Activated naive CD8-positive, alpha-beta T cell treated with anti-CD3 and anti-CD28 coated beads, Interleukin-2, amount 50 U/mL, for 16 hours (primary cell): Measurements from ENCODE around the gene SLC6A20.

Experiments used
- DNase-seq: peaks from one replicate; pipeline ENCODE4 v3.0.0-alpha.2; 2020; ENCODE audit warnings: low read depth, low spot score

The SLC6A20 gene

GRCh38 chr3:45795882-45796765, at the start of gene SLC6A20:
Gene SLC6A20 (minus strand): TSS chr3:45796536. CDS start chr3:45796419, 117 bp downstream.
- no peak for DNase-seq

GRCh38 chr3:45844616-45845015, 48.3 kb upstream of the SLC6A20 start:
- no peak for DNase-seq

GRCh38 chr3:45842851-45843625, 46.7 kb upstream of the SLC6A20 start:
- no peak for DNase-seq

GRCh38 chr3:45841757-45842491, 45.6 kb upstream of the SLC6A20 start, which contains the start of gene LZTFL1:
Gene LZTFL1 (minus strand): TSS chr3:45842119. CDS start chr3:45841991, 128 bp downstream.
- peak; percentile 78 for DNase-seq

- no peak for DNase-seq
These were observed 45.1 kb upstream of the SLC6A20 start for GRCh38 chr3:45841420-45841756.

GRCh38 chr3:45838466-45838865, 42.1 kb upstream of the SLC6A20 start:
- DNase-seq, result no peak

GRCh38 chr3:45832699-45833098, 36.4 kb upstream of the SLC6A20 start:
- no peak for DNase-seq

GRCh38 chr3:45830121-45830520, 33.8 kb upstream of the SLC6A20 start:
- no peak for DNase-seq

GRCh38 chr3:45826908-45827307, 30.6 kb upstream of the SLC6A20 start:
- no peak for DNase-seq

- DNase-seq, result no peak
These were observed 30.0 kb upstream of the SLC6A20 start for GRCh38 chr3:45826321-45826720.

GRCh38 chr3:45821127-45821526, 24.8 kb upstream of the SLC6A20 start:
- no peak for DNase-seq

GRCh38 chr3:45819543-45819942, 23.2 kb upstream of the SLC6A20 start:
- DNase-seq, result no peak

- no peak for DNase-seq
These were observed 21.6 kb upstream of the SLC6A20 start for GRCh38 chr3:45817831-45818522.

- no peak for DNase-seq
These were observed 20.2 kb upstream of the SLC6A20 start for GRCh38 chr3:45816544-45816943.

- no peak for DNase-seq
These were observed 18.0 kb upstream of the SLC6A20 start for GRCh38 chr3:45814322-45814721.

GRCh38 chr3:45807681-45808540, 11.6 kb upstream of the SLC6A20 start:
- DNase-seq, result no peak

- DNase-seq, result no peak
These were observed 10.8 kb upstream of the SLC6A20 start for GRCh38 chr3:45807133-45807532.

- DNase-seq, result no peak
These were observed 9.7 kb upstream of the SLC6A20 start for GRCh38 chr3:45806072-45806471.

GRCh38 chr3:45803252-45803935, 7.1 kb upstream of the SLC6A20 start:
- DNase-seq, result no peak

- DNase-seq, result no peak
These were observed 5.8 kb upstream of the SLC6A20 start for GRCh38 chr3:45802146-45802545.
